ENCODE results near the gene ATG7.
"Not testable (repeated sequence)": the region's sequence is repeated elsewhere in the genome, so short reads cannot be mapped to it uniquely, and the experiment has no call there.

ATG7 gene

DNA sequence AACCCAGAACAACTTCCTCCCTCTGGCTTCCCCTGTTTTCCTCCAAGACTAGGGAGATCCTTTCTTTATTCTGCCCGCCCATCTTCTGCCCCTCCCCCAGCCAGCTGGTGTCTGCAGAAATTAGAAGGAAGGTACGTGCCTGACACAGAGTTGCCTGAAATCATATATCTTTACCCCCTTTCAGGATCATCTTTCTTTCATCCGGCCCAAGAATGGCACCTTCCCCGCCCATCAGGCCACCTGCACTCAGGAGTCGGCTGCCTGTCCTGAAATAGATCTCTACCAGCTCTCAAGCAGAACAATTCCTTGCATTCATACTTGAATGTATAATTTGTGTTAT, 237.8 kb downstream of the ATG7 start:
- ATAC-seq, result no peak
- Mint-ChIP-seq H3K36me3 (peaks cover 29% of the 10 kb centered on the region), H3K27me3 (no peaks in the 10 kb centered on the region), H3K4me1 (no peaks in the 10 kb centered on the region), H3K9me3 (no peaks in the 10 kb centered on the region), H3K27ac (no peak overlapping the region), H3K4me3 (no peak overlapping the region)

DNA sequence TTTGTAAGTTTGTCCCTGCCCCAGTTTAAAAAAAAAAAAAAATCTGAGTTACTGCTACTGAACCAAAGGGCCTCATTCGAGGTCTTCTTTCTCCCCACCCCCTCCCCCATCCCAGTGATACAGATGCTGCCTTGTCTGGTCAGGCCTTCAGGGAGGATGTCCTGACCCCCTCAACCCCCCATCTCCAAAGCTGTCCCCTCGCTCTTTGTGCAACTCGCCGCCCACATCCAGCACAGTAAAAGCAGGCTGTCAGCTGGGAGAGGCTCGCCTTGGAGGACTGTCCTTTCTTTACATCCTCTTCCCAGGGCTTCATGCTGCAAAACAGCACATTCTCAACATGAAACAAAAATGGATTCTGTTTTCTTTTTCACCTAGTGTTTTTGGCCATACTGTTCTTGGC, 238.2 kb downstream of the ATG7 start:
- no peak for ATAC-seq
- no peaks in the 10 kb centered on the region for H3K27me3 Mint-ChIP-seq
- H3K36me3 Mint-ChIP-seq, result peaks cover 29% of the 10 kb centered on the region
- no peaks in the 10 kb centered on the region for H3K9me3 Mint-ChIP-seq
- H3K4me3 Mint-ChIP-seq, result no peak overlapping the region
- no peak overlapping the region for H3K27ac Mint-ChIP-seq
- no peaks in the 10 kb centered on the region for H3K4me1 Mint-ChIP-seq

DNA sequence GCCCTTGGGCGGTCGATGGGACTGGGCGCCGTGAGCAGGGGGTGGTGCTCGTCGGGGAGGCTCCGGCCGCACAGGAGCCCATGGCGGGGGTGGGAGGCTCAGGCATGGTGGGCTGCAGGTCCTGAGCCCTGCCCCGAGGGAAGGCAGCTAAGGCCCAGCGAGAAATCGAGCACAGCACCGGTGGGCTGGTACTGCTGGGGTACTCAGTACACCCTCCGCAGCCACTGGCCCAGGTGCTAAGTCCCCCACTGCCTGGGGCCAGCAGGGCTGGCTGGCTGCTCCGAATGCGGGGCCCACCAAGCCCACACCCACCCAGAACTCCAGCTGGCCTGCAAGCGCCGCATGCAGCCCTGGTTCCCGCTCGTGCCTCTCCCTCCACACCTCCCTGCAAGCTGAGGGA, 239.4 kb downstream of the ATG7 start:
- H3K4me1 Mint-ChIP-seq, H3K4me3 Mint-ChIP-seq, ATAC-seq, H3K27ac Mint-ChIP-seq, H3K9me3 Mint-ChIP-seq, H3K27me3 Mint-ChIP-seq: not testable (repeated sequence)
- H3K36me3 Mint-ChIP-seq, result peaks cover 29% of the 10 kb centered on the region

DNA sequence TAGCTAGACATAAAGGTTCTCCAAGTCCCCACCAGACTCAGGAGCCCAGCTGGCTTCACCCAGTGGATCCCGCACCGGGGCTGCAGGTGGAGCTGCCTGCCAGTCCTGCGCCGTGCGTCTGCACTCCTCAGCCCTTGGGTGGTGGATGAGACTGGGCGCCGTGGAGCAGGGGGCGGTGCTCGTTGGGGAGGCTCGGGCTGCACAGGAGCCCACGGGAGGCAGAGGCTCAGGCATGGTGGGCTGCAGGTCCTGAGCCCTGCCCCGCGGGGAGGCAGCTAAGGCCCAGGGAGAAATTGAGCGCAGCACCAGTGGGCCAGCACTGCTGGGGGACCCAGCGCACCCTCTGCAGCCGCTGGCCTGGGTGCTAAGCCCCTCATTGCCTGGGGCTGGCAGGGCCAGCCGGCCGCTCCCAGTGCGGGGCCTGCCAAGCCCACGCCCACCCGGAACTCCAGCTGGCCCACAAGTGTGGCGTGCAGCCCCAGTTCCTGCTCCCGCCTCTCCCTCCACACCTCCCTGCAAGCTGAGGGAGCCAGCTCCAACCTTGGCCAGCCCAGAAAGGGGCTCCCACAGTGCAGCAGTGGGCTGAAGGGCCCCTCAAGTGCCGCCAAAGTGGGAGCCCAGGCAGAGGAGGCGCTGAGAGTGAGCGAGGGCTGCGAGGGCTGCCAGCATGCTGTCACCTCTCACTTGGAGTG, 241.1 kb downstream of the ATG7 start:
- H3K36me3 Mint-ChIP-seq, result peaks cover 29% of the 10 kb centered on the region
- not testable (repeated sequence) for H3K27ac Mint-ChIP-seq, H3K9me3 Mint-ChIP-seq, H3K4me3 Mint-ChIP-seq, H3K27me3 Mint-ChIP-seq, H3K4me1 Mint-ChIP-seq, ATAC-seq

DNA sequence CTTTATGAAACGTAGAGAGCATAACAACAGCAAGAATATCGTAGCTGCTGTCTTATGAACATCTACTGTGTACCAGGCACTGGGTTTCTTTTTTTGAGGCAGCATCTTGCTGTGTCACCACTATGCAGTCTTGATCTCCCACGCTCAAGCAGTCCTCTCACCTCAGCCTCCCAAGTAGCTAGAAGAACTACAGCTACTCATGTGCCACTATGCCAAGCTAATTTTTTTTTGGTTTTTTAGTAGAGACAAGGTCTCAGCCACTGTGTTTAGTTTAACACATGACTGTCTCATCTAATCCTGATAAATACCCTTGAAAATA, 241.6 kb downstream of the ATG7 start:
- no peak for ATAC-seq
- Mint-ChIP-seq H3K4me1 (no peaks in the 10 kb centered on the region), H3K27ac (no peak overlapping the region), H3K36me3 (peaks cover 29% of the 10 kb centered on the region), H3K27me3 (no peaks in the 10 kb centered on the region), H3K4me3 (no peak overlapping the region), H3K9me3 (no peaks in the 10 kb centered on the region)

DNA sequence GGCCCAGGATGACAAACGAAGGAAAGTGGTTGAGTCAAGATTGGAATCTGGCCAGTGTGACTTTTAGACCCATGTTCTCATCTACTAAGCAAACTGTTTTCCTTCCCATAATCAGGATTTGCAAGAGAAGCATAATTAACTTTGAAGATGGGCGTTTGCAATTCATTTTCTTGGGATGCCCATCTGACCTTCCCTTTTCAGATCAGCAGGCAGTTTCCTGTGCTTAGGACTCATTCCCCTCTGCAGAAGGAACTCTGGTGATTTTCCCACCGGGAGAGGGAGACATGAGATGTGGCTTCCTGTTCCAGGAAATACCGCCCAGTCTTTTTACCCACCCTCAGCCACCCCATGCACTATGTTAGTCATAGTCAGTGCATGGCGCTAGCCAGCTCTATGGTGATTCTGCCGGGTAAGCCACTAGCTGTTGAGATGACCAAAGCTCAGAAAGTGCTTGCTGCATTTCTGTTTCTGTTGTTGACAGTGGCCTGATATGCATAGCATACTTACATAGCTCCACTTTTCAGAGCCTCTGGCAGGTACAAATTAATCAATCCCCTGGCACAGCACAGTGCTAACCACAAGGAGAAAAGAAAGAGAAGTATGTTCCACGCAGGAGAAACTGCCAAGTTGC, 242.1 kb downstream of the ATG7 start:
- H3K27ac Mint-ChIP-seq, result no peak overlapping the region
- peaks cover 29% of the 10 kb centered on the region for H3K36me3 Mint-ChIP-seq
- no peaks in the 10 kb centered on the region for H3K27me3 Mint-ChIP-seq
- no peak for ATAC-seq
- H3K4me1 Mint-ChIP-seq, result no peaks in the 10 kb centered on the region
- no peak overlapping the region for H3K4me3 Mint-ChIP-seq
- H3K9me3 Mint-ChIP-seq, result no peaks in the 10 kb centered on the region

DNA sequence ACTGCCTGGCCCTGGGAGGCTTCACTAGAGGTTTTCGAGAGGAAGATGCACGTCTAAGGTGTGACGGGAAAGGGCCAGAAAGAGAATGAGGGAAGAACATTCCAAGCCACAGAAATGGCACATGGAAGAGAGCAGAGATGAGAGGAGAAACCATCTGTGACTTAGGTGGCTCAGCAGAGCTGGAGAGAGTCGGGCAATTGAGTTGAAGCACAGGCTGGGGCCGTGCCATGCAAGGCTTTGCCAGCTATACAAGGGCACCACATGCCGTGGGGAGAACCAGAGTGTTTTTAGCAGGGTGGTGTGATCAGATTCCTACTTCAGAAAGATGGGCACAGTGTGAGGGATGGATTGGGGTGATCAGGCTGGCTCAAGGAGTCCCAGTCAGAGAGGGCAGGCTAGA, 245.4 kb downstream of the ATG7 start:
- Mint-ChIP-seq H3K4me3 (no peak overlapping the region), H3K27ac (no peak overlapping the region), H3K9me3 (no peaks in the 10 kb centered on the region), H3K36me3 (peaks cover 18% of the 10 kb centered on the region), H3K27me3 (no peaks in the 10 kb centered on the region), H3K4me1 (no peaks in the 10 kb centered on the region)
- ATAC-seq, result no peak

DNA sequence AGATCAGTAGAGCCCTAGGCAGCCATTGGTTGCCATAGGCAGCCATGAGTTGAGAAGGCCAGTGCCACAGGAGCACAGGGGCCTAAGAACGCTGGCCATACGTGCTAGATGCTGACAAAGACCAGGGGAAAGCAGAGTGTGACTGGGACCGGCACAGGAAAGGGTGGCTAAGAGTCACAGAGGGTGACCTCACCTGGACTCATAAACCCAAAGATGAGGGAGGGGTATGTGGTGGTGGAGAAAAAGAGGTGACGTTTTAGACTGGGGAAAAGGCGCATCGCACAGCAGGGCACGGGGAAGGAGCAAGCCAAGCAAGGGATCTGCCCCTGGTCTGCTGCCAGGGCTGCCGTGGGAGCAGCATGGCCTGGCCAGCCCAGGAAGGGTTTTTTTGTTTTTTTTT, 249.0 kb downstream of the ATG7 start:
- H3K9me3 Mint-ChIP-seq, result no peaks in the 10 kb centered on the region
- H3K27me3 Mint-ChIP-seq, result no peaks in the 10 kb centered on the region
- peaks cover 13% of the 10 kb centered on the region for H3K36me3 Mint-ChIP-seq
- no peaks in the 10 kb centered on the region for H3K4me1 Mint-ChIP-seq
- ATAC-seq, result no peak
- no peak overlapping the region for H3K4me3 Mint-ChIP-seq
- H3K27ac Mint-ChIP-seq, result no peak overlapping the region

DNA sequence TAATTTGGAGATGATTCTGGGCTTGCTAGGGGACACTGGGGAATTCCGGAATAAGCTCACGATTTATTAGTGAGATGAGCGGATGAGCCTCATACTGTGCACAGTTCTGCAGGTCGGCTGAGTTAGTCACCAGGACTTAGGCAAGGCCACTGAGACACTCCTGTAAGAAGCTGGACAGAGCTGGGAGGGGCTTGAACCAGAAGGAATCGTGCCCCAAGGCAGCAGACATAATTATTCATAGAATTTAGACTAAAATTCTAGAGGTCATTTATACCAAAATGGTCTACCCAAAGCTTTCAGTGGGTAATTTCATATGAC, 250.2 kb downstream of the ATG7 start:
- Mint-ChIP-seq H3K9me3 (peaks cover 2% of the 10 kb centered on the region), H3K27ac (no peak overlapping the region), H3K36me3 (peaks cover 17% of the 10 kb centered on the region), H3K4me1 (no peaks in the 10 kb centered on the region), H3K4me3 (no peak overlapping the region), H3K27me3 (no peaks in the 10 kb centered on the region)
- no peak for ATAC-seq

DNA sequence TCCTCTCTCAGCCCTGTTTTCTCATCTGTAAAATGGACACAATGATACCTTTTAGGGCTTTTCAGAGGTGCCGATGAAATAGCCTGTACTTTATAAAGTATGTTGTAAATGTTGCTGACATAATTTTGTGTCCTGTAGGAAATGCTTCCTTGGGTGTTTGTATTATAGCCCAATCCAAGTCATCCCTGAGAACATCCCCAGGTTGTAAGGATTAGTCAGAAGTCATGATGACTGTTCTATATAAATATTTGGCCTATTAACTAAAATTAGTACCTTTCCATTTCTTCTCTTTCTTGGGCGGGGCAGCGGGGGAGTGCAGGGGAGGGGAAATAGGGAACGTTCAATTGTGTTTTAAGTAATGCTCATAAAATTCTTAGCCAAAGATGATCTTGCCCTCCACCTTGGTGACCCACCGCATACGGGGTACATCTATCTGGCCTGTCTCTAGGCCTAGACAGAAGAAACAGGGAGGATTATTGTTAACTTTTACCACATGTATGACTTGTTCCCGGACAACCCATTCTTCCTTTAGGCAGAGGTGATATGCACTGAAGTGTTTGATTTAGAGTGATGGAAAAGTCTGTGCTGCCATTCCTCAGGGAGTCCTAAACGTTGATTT, 250.9 kb downstream of the ATG7 start:
- ATAC-seq, result no peak
- H3K4me1 Mint-ChIP-seq, result no peaks in the 10 kb centered on the region
- peaks cover 2% of the 10 kb centered on the region for H3K9me3 Mint-ChIP-seq
- H3K4me3 Mint-ChIP-seq, result no peak overlapping the region
- H3K27ac Mint-ChIP-seq, result no peak overlapping the region
- no peaks in the 10 kb centered on the region for H3K27me3 Mint-ChIP-seq
- H3K36me3 Mint-ChIP-seq, result peaks cover 24% of the 10 kb centered on the region

DNA sequence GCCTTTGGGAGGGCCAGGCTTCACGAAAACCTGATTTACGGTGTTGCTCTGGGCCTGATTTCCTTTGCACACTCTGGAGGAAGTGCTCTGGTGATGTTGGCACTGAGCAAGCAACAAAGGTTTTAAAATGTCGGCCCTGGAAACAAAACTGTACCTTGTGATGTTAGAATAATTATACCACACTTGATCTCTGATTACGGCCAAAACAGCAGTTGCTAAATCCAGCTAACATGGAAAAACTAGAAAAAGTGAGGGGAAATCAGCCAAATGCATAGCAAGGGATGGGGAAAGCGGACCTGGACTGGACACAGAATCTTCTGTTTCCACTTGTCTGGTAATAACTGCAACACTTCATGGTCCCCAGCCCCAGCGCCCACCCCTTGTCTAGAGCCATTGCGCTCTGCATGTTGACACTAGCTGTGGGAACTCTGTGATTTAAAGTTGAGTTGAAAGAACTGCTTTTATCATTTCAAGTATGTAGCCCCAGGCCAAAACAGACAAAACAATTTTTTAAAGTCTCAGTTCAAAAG, 251.4 kb downstream of the ATG7 start:
- Mint-ChIP-seq H3K4me1 (no peaks in the 10 kb centered on the region), H3K4me3 (no peak overlapping the region), H3K9me3 (peaks cover 2% of the 10 kb centered on the region), H3K27ac (no peak overlapping the region), H3K27me3 (no peaks in the 10 kb centered on the region), H3K36me3 (peaks cover 29% of the 10 kb centered on the region)
- no peak for ATAC-seq

DNA sequence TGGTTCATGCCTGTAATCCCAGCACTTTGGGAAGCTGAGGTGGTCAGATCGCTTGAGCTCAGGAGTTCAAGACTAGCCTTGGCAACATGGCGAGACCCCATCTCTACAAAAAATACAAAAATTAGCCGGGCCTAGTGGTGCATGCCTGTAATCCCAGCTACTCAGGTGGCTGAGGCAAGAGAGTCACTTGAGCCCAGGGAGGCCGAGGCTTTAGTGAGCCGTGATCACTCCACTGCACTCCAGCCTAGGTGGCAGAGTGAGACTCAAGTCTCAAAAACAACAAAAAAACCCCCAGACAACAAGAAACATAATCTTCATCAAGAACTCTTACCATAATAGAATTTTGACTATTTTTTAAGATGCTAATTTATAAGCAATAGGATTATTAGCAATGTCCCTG, 253.9 kb downstream of the ATG7 start:
- not testable (repeated sequence) for H3K4me1 Mint-ChIP-seq, ATAC-seq, H3K4me3 Mint-ChIP-seq, H3K27me3 Mint-ChIP-seq, H3K27ac Mint-ChIP-seq, H3K9me3 Mint-ChIP-seq
- H3K36me3 Mint-ChIP-seq, result peaks cover 21% of the 10 kb centered on the region

DNA sequence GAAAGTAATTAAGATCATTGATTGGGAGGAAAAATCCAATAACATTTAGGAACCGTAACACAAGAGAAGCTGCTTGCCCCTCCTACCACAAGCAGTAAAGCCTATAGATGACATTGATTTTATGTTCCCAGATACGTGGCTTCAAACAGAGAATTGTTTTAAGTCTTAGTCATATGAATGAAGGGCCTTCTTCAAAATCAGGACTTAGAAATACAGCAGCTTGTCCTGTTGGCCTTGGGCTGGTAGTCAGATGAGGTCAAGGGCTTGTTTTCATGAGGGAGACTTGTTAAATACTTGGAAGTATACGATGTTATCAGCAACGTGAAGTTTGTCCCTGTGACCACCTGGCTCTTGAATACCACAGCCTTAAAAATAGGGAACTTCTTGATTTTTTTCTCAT, 257.1 kb downstream of the ATG7 start:
- Mint-ChIP-seq H3K27ac (no peak overlapping the region), H3K4me3 (no peak overlapping the region), H3K9me3 (peaks cover 2% of the 10 kb centered on the region), H3K27me3 (no peaks in the 10 kb centered on the region), H3K4me1 (no peaks in the 10 kb centered on the region), H3K36me3 (peaks cover 29% of the 10 kb centered on the region)
- no peak for ATAC-seq

DNA sequence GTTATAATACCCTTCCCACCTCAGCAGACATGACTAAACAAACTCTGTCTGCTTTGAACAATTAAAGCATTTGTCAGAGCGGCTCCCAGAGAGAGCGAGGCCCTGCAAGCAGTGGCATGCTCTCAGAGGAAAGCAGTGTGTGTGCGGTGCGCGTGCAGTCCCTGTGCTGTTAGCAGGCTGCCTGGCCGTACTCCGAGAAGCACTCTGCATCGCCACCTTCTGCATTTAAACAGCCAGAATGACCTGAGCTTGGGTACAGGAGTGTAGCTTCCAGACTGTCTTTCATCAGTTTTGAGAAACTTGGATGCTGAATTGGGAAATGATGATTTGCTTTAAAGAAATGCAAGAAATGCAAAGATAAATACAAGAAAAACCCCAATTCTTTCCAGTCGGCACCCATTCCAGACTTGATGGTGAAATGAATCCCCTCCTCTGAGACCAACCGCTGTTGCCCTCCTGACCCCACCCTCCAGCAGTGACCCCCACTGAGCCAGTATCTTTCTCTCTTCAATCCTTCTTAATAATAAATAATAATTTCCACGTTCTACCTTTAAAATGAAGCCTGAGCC, 258.0 kb downstream of the ATG7 start:
- Mint-ChIP-seq H3K4me3 (no peak overlapping the region), H3K4me1 (no peaks in the 10 kb centered on the region), H3K27me3 (no peaks in the 10 kb centered on the region), H3K27ac (no peak overlapping the region), H3K9me3 (peaks cover 2% of the 10 kb centered on the region), H3K36me3 (peaks cover 30% of the 10 kb centered on the region)
- ATAC-seq, result no peak

DNA sequence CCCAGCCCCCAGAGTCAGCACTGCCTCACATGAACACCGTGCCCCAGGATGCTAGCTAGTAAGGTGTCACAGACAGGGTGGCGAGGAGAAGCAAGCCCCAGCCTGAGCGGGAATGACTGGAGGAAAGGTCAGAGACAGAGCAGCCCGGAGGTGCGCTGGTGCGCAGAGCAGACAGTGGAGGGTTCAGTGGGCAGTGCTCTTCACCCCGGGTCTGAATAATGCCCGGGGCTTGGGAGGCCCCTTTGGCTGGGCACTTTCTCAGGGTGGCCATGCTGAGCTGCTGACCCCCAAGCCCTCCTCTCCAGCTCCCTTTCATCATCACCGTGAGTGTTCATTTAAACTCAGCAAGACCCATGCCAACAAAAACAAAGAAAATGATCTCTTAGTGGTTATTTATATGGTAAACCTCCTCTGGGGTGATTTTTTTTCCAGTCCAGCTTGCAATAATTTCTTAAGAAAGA, 260.8 kb downstream of the ATG7 start:
- H3K4me3 Mint-ChIP-seq, result no peak overlapping the region
- H3K9me3 Mint-ChIP-seq, result no peaks in the 10 kb centered on the region
- H3K27ac Mint-ChIP-seq, result no peak overlapping the region
- no peaks in the 10 kb centered on the region for H3K27me3 Mint-ChIP-seq
- ATAC-seq, result no peak
- peaks cover 8% of the 10 kb centered on the region for H3K4me1 Mint-ChIP-seq
- H3K36me3 Mint-ChIP-seq, result peaks cover 28% of the 10 kb centered on the region

Measured in stimulated activated memory B cell treated with anti-CD40 and anti-IgM and Interleukin-4, amounts not matched to agents 10 μg/mL and 1 μg/mL and 100 μg/mL, for 72 hours (primary cell).